Measurements from ENCODE around the gene NKD1.

NKD1 gene

DNA sequence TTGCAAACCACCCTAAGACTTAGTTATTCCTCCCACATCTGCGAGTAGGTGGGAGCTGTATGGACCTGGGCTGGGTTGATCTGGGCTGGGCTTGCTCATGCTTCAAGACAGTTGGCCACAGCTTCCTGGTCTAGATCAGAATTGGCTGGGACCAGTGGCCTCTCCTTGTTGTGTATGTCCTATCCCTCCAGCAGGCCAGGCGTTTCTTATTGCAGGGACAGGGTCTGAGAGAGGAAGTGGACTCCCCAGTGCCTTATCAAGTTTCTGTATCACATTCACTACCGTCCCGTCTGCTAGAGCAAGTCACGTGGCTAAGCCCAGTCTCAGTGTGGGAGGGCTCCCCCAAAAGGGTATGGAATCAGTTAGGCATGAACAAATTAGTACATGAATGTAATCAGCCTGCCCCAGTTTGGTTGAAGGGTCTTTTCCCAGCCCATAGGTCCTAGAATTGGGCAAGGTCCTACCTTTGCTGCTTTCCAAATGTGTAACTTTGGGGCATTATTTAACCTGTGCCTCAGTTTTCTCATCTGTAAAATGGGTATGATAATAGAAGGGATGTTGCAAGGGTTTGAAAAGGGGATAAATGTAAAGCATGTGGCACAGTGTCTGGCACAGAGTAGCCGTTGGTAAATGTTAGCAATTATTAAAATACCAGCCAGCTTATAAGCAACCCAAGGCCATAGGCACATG is 36.0 kb downstream of the NKD1 start:
- DNase-seq: no peak

DNA sequence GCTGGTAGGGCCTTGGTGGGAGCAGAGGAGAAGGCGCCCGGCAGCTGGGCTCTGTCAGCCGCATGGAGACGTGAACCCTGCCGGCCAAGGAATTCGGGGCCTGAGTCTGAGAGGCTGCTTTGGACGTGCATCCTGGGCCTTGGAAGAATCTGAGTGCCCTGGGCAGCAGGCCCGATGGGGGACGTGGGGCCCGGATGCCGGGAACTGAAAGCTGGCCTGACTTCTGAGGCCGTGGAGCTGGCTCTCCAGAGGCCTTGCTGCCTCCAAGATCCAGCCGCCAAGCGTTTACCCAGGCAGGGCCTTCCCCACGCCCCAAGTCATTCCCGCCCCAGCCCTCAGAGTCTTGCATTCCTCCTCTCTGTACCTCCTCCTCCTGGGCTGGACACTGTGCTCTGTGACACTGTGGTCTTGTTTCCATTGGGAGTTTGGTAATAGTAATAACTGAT is 37.2 kb downstream of the NKD1 start:
- DNase-seq: no peak

DNA sequence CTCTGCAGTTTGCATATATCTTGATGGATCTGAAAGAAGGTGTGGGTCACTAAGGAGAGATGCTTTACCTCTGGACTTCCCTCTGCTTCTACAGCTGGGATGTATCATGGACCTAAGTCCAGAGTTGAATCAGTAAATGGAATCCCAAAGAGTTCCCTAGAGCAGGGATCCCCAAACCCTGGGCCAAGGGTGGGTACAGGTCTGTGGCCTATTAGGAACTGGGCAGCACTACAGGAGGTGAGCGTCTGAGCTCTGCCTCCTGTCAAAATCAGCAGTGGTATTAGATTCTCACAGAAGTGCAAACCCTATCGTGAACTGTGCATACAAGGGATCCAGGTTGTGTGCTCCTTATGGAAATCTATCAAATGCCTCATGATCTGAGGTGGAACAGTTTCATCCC is 39.3 kb downstream of the NKD1 start:
- DNase-seq: no peak

DNA sequence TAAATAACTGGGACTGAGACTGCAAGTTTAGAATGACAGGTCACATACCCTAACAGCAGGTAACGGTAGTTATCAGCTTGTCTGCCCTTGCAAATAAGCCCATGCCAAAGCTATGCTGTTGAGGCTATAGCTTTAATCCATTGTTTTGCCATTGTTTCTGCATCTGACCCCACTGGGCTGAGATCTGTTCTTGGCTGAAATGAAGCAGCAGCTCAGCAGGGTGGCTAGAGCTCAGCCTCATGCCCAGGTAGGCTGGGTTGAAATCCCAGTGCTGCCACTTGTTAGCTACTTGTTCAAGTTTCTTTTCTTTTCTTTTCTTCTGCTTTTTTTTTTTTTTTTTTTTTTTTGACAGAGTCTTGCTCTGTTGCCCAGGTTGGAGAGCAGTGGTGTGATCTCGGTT is 40.1 kb downstream of the NKD1 start:
- no peak for DNase-seq

DNA sequence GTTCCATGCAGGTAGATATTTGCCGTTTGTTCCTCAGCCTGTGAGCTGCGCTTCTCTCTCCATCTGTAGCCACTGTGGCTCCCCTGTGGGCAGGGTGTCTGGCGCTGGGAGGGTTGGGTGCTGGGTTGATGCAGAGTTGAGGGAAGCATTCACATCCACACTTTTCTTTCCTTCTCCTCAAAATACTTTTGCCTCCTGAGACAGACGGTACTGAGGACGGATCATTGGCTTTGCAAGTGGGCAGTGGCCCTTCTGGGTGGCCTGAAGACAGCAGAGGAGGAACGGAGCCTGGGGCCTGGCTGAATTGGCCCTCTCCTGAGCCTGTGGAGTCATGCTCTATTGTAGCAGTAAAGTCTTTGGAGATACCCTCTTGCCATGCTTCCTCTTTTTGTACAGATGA is 43.0 kb downstream of the NKD1 start:
- no peak for DNase-seq

DNA sequence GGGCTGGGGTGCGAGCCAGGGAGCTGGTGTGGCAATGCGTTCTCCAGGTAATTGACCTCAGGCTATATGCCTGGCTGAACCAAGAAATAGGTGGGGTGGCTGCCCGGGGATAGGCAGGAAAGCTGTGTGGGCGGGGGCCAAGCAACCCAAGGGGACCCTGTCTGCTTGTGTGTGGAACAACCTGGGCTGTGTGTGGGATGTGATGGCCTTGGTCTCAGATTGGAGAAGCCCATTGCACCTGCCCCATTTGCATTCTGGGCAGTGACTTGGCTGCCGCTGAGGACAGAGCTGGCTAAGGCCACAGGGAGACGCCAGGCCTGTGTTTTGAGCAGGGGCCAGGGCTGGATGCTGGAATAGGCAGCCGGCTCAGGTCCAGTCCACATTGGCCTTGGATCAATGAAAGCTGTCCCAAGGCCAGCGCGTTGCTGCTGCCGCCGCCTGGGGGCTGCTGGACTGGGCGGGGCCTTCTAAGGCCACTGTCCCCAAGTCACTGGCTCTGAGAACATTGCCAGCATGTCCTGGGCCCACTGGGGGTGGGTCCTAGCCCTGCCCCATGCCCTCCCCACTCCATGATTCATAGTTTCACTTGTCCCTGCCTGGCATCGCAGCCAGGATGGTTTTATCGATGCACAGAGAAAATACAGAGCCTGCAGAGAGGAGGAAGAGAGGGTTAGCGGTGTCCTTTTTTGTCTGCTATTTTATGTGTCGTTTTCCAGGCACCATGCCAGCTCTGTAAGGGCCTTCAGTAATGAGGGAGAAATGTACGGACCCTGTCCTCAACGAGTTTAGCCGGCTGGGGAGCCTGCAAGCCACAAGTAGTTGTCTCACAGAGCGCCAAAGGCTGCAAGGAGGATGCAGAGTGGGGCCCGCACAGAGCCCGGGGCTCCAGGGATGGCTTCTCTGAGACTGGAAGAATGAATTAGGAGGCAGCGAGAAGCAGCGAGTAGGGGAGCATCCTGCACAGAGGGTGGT is 43.9 kb downstream of the NKD1 start:
- DNase-seq: no peak

DNA sequence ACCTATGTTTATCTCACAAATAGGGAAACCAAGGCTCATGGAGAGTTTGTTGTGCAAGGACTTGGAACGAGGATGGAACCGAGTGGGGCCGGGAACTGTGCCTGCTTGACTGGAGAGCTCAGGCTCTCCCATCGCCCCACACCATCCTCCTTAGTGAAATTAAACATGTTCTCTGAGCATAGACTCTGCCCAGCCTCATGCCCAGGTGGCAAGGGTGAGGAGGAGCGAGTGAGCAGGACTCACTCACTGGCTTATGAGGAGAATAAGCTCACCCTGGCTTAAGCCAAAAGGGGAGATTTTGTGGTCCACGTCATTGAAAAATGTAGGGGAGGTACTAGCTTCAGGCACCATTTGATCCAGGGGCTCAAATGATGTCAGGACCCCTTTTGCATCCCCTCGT is 44.8 kb downstream of the NKD1 start:
- DNase-seq: no peak

DNA sequence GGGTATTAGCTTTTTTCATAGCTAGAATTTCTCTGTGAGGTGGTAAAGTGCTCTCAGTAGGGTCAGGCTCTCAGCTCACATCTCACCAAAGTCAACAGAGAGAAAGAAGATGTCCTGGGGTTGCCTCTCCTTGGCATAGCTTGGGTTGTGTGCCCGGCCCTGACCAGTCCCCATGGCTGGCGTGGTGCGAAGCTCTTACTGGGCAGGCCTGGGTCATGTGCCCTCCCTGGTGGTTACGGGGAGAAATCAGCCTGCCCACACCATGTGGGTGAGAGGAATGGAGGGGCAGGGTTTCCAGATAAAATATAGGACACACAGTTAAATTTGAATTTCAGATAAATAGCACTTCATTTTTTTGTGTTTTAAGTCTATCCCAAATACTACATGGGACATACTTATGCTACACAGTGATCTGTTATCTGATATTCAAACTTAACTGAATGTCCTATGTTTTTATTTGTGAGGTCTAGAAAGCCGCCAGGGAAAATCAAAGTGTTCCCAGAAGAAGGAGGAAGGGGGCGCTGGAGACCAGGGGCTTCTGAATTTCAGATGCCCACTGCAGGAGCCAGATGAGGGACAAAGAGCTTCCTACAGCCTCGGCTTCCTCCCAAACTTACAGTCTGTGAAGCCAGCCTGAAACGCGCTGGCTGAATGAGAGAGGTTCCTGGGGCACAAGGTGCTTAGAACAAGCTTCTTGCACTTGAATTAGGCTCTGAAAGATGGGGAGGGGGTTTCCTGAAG is 45.4 kb downstream of the NKD1 start:
- no peak for DNase-seq

DNA sequence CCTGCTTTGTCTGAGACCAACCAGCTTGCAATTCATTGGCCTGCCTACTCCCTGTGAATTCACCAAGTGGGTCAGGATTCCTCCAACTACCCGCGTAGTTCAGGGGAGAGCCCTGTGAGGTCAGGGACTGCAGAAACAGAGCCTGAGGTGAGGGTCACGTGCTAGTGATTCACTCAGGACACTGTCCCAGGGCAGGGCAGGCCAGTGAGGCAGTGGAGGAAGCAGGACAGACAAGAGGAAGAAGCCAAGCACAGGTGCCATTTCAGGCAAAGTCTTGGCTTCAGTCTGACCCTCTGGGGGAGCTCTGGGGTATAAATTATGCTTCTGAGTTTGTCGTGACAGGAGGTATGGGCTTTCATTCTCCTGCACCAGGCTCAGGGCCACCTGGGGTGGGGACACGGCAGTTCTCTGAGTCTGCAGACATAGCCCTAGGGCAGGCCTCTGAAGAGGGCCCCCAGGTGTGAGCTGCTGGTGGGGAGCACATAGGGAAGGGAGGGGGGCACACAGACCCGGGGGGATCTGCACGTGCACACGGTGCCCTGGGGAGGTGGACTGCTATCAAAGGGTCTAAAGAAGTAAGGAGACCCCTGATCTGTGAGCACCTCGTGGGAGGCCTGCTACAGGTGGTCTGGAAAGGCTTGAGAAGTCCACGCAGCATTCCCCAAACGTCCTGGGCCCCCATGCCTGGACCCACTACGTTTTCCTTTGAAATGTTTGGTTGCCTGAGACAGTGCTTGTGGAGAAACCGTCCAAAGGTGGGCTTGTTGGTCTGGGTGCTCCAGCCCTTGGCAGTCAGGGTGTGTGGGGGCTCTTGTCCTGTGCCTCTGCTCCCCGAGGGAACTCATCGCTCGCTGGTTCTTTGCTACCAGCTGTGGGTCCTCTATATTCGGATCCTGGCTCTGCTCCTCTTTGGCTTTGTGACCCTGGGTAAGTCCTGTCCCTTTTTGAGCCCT is 46.4 kb downstream of the NKD1 start:
- DNase-seq: no peak

DNA sequence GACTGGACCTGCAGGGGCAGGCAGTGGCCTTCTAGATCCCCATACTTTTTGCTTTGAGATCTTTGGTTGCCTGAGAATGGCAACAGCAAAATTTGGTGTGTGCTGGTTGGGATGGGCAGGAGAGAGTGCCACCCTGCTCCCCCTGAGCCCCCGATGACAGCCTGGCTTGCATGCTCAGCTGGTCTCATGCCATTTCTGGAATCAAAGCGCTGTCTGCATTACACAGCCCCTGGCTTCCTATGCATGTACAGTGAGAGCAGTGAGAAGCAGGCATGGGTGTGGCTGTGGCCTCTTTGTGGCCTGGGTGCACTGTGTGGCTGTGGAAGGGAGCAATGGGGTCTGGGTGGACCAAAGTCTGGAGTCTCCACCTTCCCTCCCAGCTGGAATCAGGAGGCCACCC is 47.7 kb downstream of the NKD1 start:
- DNase-seq: no peak

DNA sequence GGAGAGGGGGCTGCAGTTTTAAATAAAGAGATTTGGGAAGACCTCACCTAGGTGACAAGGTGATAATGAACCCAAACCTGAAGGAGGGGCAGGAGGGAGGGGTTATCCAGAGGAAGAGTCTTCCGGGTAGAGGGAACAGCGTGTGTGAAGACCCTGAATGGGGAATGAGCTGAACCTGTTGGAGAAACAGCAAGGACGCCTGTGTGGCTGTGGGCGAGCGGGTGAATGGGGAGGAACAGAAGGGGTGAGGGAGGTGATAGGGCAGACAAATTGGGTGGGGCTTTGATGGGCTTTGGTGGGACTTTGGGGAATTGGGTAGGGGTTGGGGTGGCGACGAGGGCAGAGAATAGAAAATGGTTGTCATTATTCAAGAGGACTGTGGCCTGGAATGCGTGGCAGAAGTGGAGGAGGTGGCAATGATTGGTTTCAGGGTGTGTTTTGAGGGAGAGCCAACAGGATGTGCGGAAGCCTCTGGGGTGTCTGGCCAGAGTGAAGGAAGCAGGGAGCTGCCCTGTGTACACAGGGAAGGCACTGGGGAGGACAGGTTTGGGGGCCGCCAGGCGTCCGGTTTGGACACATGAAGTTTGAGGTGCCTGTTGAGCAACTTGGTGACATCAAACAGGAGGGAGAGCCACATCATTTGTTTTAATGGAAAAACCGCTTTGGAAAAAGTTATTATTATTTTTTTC is 48.7 kb downstream of the NKD1 start:
- no peak for DNase-seq

DNA sequence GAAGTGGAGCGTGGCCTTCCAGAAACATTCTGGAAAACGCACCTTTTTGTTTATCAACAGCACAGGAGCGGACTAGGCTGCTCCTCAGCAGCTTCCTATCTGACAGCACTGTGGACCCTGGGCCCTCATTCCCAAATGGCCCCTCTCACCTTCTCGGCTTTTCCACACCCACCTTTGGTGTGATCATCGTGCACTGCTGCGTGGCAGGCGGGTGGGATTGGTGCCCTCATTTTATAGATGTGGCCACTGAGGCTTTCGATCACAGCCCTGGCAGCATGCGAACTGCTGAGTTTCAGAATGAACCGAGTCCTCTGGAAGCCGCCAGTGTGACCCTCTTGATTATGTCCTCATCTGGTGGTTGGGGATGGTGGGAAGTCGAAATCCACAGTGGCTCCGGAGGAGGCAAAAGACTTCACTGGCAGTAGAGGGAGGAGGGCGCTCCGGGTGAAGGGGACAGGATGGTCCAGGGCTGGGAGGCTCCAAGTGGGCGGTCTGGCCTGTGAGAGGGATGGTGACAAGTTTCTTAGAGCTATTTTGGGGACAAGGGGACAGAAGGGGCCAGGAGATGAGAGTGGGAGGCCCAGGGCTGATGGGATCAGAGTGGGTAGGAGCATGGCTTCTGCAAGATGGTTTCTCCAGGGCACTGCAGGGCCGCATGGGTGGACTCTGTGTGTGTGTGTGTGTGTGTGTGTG is 49.5 kb downstream of the NKD1 start:
- no peak for DNase-seq

DNA sequence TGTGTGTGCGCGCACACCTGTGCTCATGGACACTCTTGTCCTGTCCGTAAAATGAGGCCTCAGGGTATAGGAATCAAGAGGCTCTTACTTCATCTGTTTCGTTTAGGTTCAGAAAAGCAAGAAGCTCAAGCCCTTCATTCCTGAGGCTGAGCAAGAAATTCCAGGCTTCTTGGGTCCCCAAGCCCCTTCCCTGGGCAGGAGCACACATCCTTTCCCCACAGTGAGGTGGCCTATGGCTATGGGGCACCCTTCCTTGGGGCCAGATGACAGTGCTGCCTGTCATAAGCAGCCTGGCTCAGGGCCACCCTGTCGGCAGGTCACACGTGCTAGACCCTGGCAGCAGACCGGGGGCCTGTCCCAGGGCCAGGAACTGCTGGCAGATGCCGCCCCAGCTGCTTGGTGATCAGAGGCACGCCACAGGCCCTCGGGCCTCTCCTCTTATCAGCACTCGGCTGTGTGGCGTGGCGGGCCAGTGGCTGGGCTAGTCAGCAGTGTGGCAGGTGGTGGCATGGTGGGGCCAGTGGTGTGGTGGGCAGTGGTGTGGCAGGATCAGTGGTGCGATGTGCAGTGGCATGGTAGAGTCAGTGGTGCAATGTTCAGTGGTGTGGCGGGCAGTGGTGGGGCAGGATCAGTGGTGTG is 50.2 kb downstream of the NKD1 start:
- DNase-seq: no peak

DNA sequence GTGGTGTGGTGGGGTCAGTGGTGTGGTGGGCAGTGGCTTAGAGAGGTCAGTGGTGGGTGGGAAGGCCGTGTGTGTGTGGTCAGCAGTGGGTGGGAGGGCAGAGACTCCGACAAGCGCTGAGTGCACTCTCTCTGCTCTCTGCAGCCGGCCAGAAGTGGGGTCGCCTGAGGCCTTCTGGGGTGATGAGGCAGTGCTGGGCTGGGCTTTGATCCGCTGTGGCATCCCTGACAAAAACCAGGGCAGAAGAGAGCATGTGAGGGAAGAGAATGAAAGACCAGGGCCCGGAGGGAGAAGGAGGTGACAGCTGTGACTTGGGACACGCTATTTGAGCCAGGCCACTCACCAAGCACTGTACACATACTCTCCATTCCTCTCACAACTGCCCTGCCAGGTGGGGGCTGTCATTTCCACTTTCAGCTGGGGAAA is 50.8 kb downstream of the NKD1 start:
- DNase-seq: no peak

DNA sequence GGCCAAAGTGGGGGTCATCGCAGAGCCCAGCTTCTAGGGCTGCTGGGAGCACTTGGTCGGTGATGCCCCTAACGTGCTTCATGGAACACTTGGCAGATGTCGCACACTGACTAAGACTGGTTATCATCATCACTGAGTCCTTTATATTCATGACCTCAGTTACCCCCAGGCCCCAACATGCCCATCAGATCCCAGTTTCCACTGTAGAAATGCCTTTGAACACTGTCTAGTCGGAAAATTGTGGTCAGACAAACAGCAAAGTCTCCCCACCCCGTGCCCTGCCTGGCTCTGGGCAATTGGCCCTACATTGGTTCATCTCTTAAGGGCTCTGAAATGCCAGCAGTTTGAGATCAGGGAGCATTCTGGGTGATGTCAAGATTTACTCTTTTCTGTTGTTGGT is 51.3 kb downstream of the NKD1 start:
- DNase-seq: no peak

DNA sequence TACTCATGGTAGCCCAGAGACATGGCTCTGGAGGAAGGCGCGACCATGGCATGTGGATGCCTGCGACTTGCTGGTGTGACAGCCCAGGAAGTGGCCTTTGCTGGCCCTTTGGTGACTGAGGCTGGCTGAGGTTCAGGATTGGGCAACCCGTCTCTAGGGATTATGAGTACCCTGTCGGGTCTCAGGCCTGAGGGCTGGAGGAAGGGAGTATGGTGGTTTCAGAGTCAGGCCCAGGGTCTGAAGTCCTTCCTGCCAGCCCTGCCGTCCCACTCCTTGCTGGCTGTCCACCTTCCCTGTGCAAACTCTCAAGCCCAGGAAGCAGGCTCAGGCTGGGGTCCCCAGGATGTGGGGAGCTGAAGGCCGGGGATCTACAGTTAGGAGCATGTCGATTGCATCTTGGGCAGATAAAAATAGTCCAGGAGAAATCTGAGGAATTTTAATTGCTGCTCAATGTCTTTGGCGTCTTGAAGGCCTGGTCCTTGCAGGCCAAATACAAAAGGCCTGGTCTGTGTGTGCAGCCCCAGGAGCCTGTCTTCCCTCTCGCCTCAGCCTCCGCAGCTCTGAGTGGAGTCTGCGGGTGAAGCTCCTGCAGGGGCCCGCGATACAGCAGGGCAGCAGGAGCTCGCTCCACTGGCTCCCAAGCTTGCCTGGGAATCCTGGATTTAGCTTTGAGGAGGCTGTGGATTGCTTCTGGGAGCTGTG is 52.5 kb downstream of the NKD1 start:
- no peak for DNase-seq

DNA sequence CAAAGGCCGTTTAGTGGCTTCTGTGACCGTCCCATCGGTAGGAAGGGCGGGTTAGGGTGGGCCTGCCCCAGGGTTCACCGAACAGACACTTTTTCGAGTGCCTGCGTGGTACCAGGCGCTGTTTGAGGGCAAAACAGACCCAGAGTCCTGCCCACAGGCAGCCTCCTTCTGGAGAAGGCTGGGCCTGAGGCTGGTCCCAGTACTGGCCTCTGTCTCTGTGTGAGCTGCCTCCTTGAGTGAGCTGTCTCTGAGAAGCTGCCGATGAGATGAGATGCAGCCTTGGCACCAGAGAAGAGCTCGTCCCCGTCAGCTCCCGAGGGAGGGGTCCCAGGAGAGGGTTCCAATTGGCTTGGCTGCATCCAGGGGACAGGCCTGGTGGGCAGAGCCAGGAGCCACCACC is 53.1 kb downstream of the NKD1 start:
- DNase-seq: no peak

DNA sequence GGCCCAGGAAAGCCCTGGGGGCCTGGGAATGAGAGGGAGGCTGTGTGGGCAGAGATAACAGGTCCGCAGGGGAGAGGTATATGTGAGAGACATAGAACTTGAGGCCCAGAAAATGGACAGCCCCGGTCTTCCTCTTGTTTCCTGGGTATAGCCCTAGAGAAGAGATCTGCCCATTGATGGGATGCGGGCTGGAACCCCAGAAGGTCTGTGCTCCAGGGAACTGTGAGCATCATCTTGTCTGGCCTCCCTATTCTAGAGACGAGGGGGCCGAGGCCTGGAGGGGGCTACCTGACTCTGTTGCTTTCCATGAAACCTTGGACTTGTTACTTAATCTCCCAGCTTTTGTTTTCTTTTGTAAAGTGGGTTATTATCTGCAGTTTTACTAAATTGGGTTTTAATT is 53.9 kb downstream of the NKD1 start:
- DNase-seq: no peak

DNA sequence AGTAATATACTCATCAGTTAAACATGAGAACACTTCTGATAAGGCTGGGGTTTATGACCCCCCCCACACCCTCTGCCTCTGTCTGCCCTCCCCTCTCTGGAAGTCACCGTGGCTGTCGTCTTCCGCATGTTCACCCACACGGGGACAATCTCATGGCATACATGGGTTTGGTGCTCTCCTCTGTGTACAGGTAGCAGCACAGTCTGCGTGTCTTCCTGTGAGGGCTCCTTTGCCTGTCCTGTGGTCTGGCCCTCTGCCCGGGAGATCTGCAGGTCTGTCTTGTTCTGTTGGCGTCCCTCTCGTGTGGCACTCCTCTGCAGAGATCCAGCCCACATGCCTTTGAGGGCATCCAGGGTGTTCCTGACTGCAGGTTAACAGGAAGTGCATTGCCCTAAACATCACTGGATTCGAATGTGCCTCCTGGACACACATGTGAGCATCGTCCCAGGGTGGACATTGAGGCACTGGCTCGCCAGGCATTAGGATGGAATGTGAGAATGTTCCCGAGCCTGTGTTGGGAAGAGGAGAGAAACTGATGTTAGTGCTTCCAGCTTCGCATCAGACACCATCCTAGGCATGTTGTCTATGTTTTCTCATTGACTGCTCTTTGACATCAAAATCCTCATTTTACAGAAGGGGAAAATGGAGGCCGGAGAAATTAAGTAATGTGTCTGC is 54.5 kb downstream of the NKD1 start:
- DNase-seq: peak; percentile 17
